NCI-H446 treated with DMSO at 0.1 percent for 48 hours (cell line): ENCODE data around the gene OSCP1.

Experiments
- DNase-seq: peaks from one replicate; lab custom pipeline; 2025; lab: John Stamatoyannopoulos, UW

The OSCP1 gene

DNA sequence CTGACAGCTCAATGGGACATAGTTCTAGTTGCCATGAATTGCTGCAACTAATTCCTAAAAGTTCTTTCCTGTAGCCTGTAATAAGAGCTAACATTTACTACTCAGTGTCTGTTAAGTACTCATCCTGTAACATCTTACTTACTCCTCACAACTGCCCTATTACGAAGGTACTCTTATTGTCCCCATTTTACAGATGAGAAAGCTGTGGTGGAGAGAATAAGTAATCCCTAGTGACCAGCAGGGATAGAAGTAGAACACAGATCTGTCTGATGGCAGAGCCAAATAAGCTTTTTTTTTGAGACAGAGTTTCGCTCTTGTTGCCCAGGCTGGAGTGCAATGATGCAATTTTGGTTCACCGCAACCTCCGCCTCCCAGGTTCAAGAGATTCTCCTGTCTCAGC is 67.6 kb downstream of the OSCP1 start:
- DNase-seq, result no peak

GRCh38 chr1:36382231-36382630 is 68.0 kb downstream of the OSCP1 start:
- no peak for DNase-seq

DNA sequence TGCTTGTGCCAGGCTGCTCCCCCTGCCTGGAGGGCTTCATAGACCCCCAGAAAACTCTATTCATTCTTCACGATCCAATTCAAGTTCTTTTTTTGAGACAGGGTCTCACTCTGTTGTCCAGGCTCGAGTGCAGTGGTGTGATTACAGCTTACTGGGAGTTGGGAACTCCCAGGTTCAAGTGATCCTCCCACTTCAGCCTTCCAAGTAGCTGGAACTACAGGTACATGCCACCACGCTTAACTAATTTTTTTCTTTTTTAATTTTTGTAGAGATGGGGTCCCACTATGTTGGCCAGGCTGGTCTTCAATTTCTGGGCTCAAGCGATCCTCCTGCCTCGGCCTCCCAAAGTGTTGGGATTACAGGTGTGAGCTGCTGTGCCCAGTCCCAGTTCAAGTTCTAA is 68.8 kb downstream of the OSCP1 start:
- DNase-seq, result no peak

- no peak for DNase-seq
Measured at GRCh38 chr1:36380782-36381181, 69.5 kb downstream of the OSCP1 start.

DNA sequence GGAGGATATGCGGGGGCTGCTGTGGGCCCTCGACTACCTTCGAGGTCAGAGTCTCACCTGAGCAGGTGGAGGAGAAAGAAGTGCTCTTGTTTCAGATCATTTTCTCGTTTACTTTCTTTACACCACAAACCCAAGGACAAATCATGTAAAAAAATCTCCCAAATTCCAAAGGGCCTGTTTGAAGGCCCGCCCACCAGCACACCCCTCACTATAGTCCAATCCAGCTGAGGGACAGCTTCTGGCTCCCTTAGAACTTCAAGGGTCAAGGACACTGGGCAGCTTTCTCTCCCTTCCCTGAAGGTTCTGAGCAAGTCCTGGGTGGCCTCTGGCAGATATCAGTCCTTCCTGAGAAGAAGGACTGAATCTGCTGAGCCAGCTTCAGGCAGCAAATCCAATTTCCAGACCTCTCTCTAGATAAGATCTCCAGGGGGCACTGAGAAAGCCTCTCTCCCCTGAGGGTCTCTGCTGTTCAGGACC is 70.1 kb downstream of the OSCP1 start:
- no peak for DNase-seq

GRCh38 chr1:36377791-36378492 is 72.3 kb downstream of the OSCP1 start:
- DNase-seq, result no peak

- no peak for DNase-seq
Measured at GRCh38 chr1:36372617-36373016, 77.6 kb downstream of the OSCP1 start.

- DNase-seq, result peak; percentile 11
Measured at GRCh38 chr1:36369061-36369861, 81.0 kb downstream of the OSCP1 start.
